ENCODE results near the gene POLD2. TPM values are rescaled to one million over a fixed set of nuclear protein-coding genes. Genes with fewer than 3 reads are reported as not detected.

The POLD2 gene
- total and polyA plus RNA-seq, 2 of the 8 experiments (the other 6 are each of a cell fraction or from before 2014, with no cell fraction given), result 148 to 214 TPM

- Histone ChIP-seq H2AFZ (ENCODE audit: low read length) (no peak overlapping the region), H2BK15ac (ENCODE audit: low read length) (no peak overlapping the region), H3K23me2 (ENCODE audit: low read depth, low read length) (no peaks in the 10 kb centered on the region), H3K4me3 (ENCODE audit: extremely low read depth in 1 of 4, insufficient read depth in 2 of 4, low read depth in 3 of 4, low read length in 4 of 4) (no peak overlapping the region), H3K36me3 (ENCODE audit: control insufficient read depth in 2 of 4, insufficient read depth in 4 of 4, low read length in 3 of 4) (peaks cover 5 to 14% (median 8%) of the 10 kb centered on the region in 4 experiments; a peak in 7 of 8 replicates), H4K8ac (ENCODE audit: extremely low read depth, insufficient read depth, low read length) (no peak overlapping the region), H3K79me1 (ENCODE audit: low read depth, low read length) (no peaks in the 10 kb centered on the region), H2BK5ac (ENCODE audit: low read depth, low read length) (no peak overlapping the region), H3K27me3 (replicated peaks in 1 of 4; ENCODE audit: control insufficient read depth in 3 of 4, extremely low read depth in 1 of 4, insufficient read depth in 3 of 4, low read length in 3 of 4) (peaks cover 0 to 3% (median 0%) of the 10 kb centered on the region in 4 experiments; a peak in 2 of 7 replicates), H3K9me3 (ENCODE audit: insufficient read depth in 2 of 2, low read depth in 1 of 2, low read length in 1 of 2) (no peaks in the 10 kb centered on the region), H4K5ac (ENCODE audit: insufficient read length, low read depth, low read length) (no peak overlapping the region), H3K79me2 (ENCODE audit: control insufficient read depth in 1 of 2, insufficient read depth in 2 of 2, low read length in 2 of 2) (no peaks in the 10 kb centered on the region), H2BK12ac (ENCODE audit: low read depth, low read length) (no peak overlapping the region), H3K27ac (ENCODE audit: low read depth, low read length) (no peak overlapping the region), H3K4ac (replicated peaks; ENCODE audit: insufficient read length, low read depth, low read length) (peak overlapping the region; percentile 29), H2BK120ac (replicated peaks; ENCODE audit: low read depth, low read length) (no peak overlapping the region), H3K9ac (replicated peaks in 1 of 4; ENCODE audit: extremely low read depth in 1 of 4, low read depth in 3 of 4, low read length in 3 of 4) (no peak overlapping the region), H2BK20ac (ENCODE audit: low read length) (no peak overlapping the region), H3K4me2 (ENCODE audit: insufficient read depth in 1 of 2, low read depth in 2 of 2, low read length in 2 of 2) (no peak overlapping the region), H3K23ac (ENCODE audit: insufficient read length) (no peak overlapping the region), H3K56ac (replicated peaks; ENCODE audit: insufficient read length, low read depth, low read length) (no peak overlapping the region), H4K20me1 (replicated peaks in 1 of 2; ENCODE audit: control insufficient read depth in 1 of 2, insufficient read depth in 2 of 2, low read length in 2 of 2) (peaks cover 0 to 6% of the 10 kb centered on the region in 2 experiments), H3K4me1 (replicated peaks in 1 of 4; ENCODE audit: control insufficient read depth in 3 of 4, insufficient read depth in 4 of 4, low read length in 3 of 4) (no peaks in the 10 kb centered on the region), H4K91ac (replicated peaks; ENCODE audit: insufficient read length, low read length) (no peak overlapping the region), H2AK5ac (ENCODE audit: low read depth, low read length) (no peak overlapping the region), H3K18ac (ENCODE audit: extremely low read depth, low read length) (no peak overlapping the region), H3K14ac (ENCODE audit: insufficient read length) (no peak overlapping the region)
- CTCF ChIA-PET (ENCODE audit: partially characterized antibody), result interaction anchor here (0.7 to 2.1 kb wide), 17 partner anchors 8 to 165 kb away, joined by 3 to 10 read pairs (median 4); no protein-coding TSS in a partner anchor
- 84% methylated on average over 9 of the region's 9 CpGs; no CpG with 5 or more reads in 1 of the 2 experiments for WGBS, 2 experiments (ENCODE audit: extremely low coverage in 1 of 2, insufficient coverage in 1 of 2, insufficient read length in 1 of 2, insufficient replicate concordance in 2 of 2, low coverage in 1 of 2, low lambda C conversion rate in 2 of 2, missing lambda C conversion rate in 1 of 2)
- POLR2A ChIA-PET (ENCODE audit: partially characterized antibody), result interaction anchor here (0.9 to 2.1 kb wide), 7 partner anchors 8 to 51 kb away, joined by 3 to 9 read pairs (median 4); partner anchors contain the start of gene POLD2
- DNase-seq (ENCODE audit: low read depth in 1 of 2, low spot score in 2 of 2) (no peak), FAIRE-seq (no peak)
- no peak for TF ChIP-seq JUN (IDR thresholded peaks at IDR 0.05; ENCODE audit: low read depth, low read length)
- no peak for TF ChIP-seq HDAC6 (IDR thresholded peaks at IDR 0.05; ENCODE audit: low read depth, low read length)
- TF ChIP-seq ASH2L (IDR thresholded peaks at IDR 0.05; ENCODE audit: low read length), result no peak
- no peak for TF ChIP-seq KDM5A (IDR thresholded peaks at IDR 0.05; ENCODE audit: low read length)
- no peak for TF ChIP-seq TEAD4 (IDR thresholded peaks at IDR 0.05; ENCODE audit: low read depth, low read length)
- no peak for TF ChIP-seq POLR2AphosphoS5 (IDR thresholded peaks at IDR 0.05; ENCODE audit: low read depth, low read length)
- no peak for TF ChIP-seq GABPA (IDR thresholded peaks at IDR 0.05; ENCODE audit: borderline replicate concordance, insufficient read depth, low read length)
- no peak for TF ChIP-seq SP4 (IDR thresholded peaks at IDR 0.05; ENCODE audit: low read length)
- no peak for TF ChIP-seq CEBPB (IDR thresholded peaks at IDR 0.05; ENCODE audit: low read depth, low read length)
- TF ChIP-seq POLR2A (IDR thresholded peaks at IDR 0.05; ENCODE audit: control extremely low read depth in 1 of 2, low read depth in 2 of 2, low read length in 2 of 2), result no peak
- TF ChIP-seq SRF (IDR thresholded peaks at IDR 0.05; ENCODE audit: low read depth, low read length), result no peak
- no peak for TF ChIP-seq USF2 (IDR thresholded peaks at IDR 0.05; ENCODE audit: low read length)
- no peak for TF ChIP-seq MAFK (IDR thresholded peaks at IDR 0.05; ENCODE audit: low read depth, low read length)
- TF ChIP-seq RFX5 (IDR thresholded peaks at IDR 0.05; ENCODE audit: borderline replicate concordance, low read depth, low read length), result no peak
These were observed 51.5 kb downstream of the POLD2 start for GRCh38 chr7:44071726-44072363.

Measured in H1 (cell line).